Heart left ventricle (tissue), 13 donors: ENCODE data around the gene SMIM45.

ENCODE experiments used
- POLR2A ChIP-seq, 2 donors: fragments of 450-650 bp; IDR thresholded peaks; one replicate each; pipeline ENCODE4 v1.6.1; 2017; ENCODE audit warnings: antibody characterized with exemption in 2 of 2, mild to moderate bottlenecking in 2 of 2, moderate library complexity in 2 of 2
- TF ChIP-seq, protein P1 (sequence below), 12 donors: fragments of 200-600 bp; sonication (generic) in 4 of 12; IDR thresholded peaks; one replicate each; pipeline versions ENCODE4 v1.5.0 to v1.8.0; 2018 to 2022; ENCODE audit warnings: antibody characterized with exemption in 12 of 12, mild to moderate bottlenecking in 5 of 12
- donor health status: ischemic (EF 13 %, LVEDD 7.1; RV severe dilation, severe dysfunction).
- donor health status: DM: no; HTN: yes; CAD: no.
- donor health status: DM: no; HTN: no; CAD: no.
- donor health status: ischemic (EF 25% LVEDD 6.9; RV normal size, moderate dysfunction).
- donor health status: ischemic (EF 25% LVEDD 5.7; RV mildly dilated, moderate dysfunction).
- donor health status: ischemic (EF 35%, LVEDD 5.7; RV mildly dilated, moderate dysfunction).
- donor health status: nonischemic (EF 11% LVEDD 7.7; RV severe dilation, severe dysfunction).
- donor health status: DM: yes; HTN: yes; CAD: no.
- donor health status: PGD.
- donor health status: ischemic (EF 29% LVEDD 5.4; RV normal size, mild dysfunction).
- donor health status: nonischemic (EF 23%, LVEDD 6.1; RV moderate dilation, normal function).

DNA sequence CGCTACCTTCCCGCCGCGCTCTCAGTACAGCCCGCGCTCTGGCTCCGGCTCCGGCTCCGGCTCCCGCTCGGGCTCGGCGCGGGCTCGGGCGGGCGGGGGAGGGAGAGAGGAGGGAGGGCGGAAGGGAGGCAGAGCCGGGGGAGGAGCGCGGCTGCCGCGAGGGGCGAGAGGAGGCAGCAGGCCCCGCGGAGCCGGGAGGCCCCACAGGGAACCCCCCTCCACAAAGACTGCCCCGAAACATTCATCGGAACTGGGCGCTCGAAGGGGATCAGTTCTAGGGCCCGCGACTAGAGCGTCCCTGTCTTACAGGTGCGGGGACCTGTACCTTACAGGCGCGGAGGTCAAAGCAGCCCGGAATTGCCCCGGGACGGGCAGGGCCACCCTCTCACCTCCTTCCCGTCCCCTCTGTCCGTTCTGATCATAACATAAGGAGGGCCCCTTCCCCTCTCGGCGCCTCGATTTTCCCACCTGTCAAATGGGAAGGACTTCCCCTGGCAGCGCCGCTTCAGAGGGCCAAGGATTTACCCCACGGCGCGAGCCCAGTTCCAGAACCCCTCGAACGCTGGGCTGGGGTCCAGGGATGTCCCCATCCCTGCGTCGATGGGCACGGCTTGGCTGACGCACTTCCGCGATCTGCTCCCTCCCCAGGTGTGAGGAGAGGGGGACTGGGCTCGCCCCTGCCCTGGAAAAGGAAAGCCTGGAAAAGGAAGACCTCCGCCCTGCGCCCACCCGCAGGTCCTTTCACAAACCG, 36.7 kb upstream of the SMIM45 start, which contains the start of gene SHISA8:
- TF ChIP-seq, protein P1, sequence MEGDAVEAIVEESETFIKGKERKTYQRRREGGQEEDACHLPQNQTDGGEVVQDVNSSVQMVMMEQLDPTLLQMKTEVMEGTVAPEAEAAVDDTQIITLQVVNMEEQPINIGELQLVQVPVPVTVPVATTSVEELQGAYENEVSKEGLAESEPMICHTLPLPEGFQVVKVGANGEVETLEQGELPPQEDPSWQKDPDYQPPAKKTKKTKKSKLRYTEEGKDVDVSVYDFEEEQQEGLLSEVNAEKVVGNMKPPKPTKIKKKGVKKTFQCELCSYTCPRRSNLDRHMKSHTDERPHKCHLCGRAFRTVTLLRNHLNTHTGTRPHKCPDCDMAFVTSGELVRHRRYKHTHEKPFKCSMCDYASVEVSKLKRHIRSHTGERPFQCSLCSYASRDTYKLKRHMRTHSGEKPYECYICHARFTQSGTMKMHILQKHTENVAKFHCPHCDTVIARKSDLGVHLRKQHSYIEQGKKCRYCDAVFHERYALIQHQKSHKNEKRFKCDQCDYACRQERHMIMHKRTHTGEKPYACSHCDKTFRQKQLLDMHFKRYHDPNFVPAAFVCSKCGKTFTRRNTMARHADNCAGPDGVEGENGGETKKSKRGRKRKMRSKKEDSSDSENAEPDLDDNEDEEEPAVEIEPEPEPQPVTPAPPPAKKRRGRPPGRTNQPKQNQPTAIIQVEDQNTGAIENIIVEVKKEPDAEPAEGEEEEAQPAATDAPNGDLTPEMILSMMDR (IDR thresholded peaks at IDR 0.05), result no peak
- no peak for TF ChIP-seq POLR2A (IDR thresholded peaks at IDR 0.05)
